Measurements from ENCODE around the gene PTPN22.

Gene PTPN22

GRCh38 chr1:113887402-113888175, 16.1 kb upstream of the PTPN22 start, which contains the start of gene BCL2L15:
BCL2L15 (minus strand) TSS chr1:113887581; CDS start chr1:113887375, 206 bp downstream.
- in situ Hi-C loops (cut with HindIII; ENCODE audit: low sequenced_read_pairs): no loop called here

GRCh38 chr1:113886417-113887401, 15.2 kb upstream of the PTPN22 start:
- in situ Hi-C loops (cut with HindIII; ENCODE audit: low sequenced_read_pairs): no loop called here

DNA sequence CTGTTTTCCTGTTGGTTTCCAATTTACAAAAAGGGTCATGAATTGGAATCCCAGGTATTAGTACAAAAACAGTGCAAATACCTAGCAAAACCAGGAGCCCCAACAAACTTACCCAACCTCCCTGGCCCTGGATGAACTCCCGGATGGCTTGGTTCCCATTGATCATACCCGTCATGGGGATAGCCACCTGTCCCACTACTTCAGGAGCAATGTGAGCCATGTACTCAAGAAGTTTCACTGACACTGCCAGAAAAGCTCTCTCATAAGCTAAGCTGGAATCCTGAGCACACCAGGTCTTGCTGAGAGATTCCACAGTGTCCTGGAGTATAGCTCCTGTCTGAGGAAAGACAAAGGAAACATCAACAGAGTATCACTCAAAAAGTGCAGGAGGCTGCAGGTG, 10.1 kb upstream of the PTPN22 start:
- in situ Hi-C loops (cut with HindIII; ENCODE audit: low sequenced_read_pairs): no loop called here

- in situ Hi-C loops (cut with HindIII; ENCODE audit: low sequenced_read_pairs): no loop called here
Measured at GRCh38 chr1:113879739-113880038, 8.2 kb upstream of the PTPN22 start.

DNA sequence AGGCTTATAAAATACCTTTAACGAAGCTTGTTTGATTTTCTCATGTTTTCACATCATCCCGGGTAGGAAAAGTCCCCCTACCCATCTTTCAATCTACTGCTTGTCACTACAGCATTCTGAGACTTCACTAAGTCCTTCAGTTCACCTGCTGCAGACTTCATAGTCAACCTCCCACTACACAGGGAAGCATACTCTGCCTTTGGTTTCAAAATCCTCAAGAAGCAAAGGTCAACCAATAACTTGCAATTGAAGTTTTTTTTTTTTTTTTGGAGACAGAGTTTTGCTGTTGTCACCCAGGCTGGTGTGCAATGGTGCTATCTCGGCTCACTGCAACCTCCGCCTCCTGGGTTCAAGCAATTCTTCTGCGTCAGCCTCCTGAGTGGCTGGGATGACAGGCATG, 4.7 kb upstream of the PTPN22 start:
- in situ Hi-C loops (cut with HindIII; ENCODE audit: low sequenced_read_pairs): no loop called here

DNA sequence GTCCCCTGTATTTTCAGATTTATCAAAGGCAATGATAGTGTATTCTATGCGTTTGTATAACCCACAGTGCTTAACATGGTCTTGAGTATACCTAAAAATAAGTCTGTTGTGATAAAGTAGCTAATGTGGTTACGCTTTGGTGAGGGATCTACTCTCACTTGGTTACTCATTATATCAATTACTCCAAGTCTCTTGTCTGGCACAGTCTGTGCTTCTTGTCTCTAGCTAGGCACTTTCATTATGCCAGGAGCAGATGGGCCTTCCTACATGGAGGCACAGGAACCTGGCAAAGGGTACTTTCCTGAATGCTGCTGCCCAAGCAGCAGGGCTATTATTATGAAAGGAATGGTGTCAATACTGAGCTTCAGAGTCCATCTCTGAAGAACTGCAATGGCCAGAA, 4.2 kb upstream of the PTPN22 start:
- in situ Hi-C loops (cut with HindIII; ENCODE audit: low sequenced_read_pairs): no loop called here

GRCh38 chr1:113874012-113874879, 2.7 kb upstream of the PTPN22 start:
- in situ Hi-C loops (cut with HindIII; ENCODE audit: low sequenced_read_pairs): no loop called here

- in situ Hi-C loops (cut with HindIII; ENCODE audit: low sequenced_read_pairs): no loop called here
Measured at GRCh38 chr1:113872219-113872935, 865 bp upstream of the PTPN22 start.

DNA sequence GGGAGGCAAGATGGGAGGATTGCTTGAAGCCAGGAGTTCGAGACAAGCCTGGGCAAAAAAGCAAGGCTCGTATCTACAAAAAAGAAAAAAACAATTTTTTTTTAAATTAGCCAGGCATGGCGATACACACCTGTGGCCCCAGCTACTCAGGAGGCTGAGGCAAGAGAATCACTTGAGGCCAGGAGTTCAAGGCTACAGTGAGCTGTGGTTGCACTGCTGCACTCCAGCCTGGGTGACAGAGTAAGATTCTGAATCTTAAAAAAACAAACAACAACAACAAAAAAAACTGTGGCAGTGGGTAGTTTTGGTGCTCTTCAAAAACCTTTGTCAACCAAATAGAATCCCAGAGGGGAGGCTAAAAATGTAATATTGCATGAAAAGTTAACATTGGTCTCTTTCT, 734 bp downstream of the PTPN22 start:
- in situ Hi-C loops (cut with HindIII; ENCODE audit: low sequenced_read_pairs): no loop called here

- in situ Hi-C loops (cut with HindIII; ENCODE audit: low sequenced_read_pairs): no loop called here
Measured at GRCh38 chr1:113868387-113869083, 3.0 kb downstream of the PTPN22 start.

- in situ Hi-C loops (cut with HindIII; ENCODE audit: low sequenced_read_pairs): loop anchor here (5.0 kb wide), 1 partner anchor 86 kb away; no protein-coding TSS in a partner anchor
Measured at GRCh38 chr1:113861641-113862040, 9.9 kb downstream of the PTPN22 start.

DNA sequence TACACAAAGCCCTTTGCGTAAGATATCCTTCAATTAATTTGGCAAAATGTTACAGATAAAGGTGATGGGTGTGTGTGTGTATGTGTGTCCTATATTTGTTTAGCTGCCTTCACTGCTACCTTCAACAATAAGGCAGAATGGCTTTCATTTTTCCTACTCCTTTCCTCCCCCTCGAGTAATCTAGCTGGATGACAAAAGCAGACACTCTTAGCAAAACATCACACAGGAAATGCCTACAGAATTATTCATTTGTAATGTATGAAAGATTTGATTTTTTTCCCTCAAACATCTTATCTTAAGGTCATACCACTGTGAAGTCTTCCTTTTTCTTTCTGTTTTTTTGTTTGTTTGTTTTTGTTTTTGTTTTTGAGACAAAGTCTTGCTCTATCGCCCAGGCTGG, 10.6 kb downstream of the PTPN22 start:
- in situ Hi-C loops (cut with HindIII; ENCODE audit: low sequenced_read_pairs): loop anchor here (5.0 kb wide), 1 partner anchor 86 kb away; no protein-coding TSS in a partner anchor

GRCh38 chr1:113859478-113860175, 11.9 kb downstream of the PTPN22 start:
- in situ Hi-C loops (cut with HindIII; ENCODE audit: low sequenced_read_pairs): loop anchor here (5.0 kb wide), 1 partner anchor 88 kb away; no protein-coding TSS in a partner anchor

- in situ Hi-C loops (cut with HindIII; ENCODE audit: low sequenced_read_pairs): no loop called here
Measured at GRCh38 chr1:113858982-113859381, 12.5 kb downstream of the PTPN22 start.

DNA sequence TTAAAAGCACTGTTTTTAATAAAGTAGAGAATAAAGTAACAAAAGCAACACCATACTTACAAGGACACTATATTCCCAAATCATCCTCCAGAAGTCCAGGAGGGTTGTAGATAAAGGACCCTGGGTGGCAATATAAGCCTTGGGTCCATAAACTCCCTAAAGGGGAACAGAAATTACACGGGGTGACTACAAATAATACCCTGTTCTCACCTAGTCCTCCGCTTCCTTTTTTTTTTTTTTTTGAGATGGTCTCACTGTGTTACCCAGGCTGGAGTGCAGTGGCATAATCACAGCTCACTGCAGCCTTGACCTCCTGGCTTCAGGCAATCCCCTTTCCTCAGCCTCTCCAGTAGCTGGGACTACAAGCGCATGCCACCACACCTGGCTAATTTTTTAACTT, 13.1 kb downstream of the PTPN22 start:
- in situ Hi-C loops (cut with HindIII; ENCODE audit: low sequenced_read_pairs): no loop called here

- in situ Hi-C loops (cut with HindIII; ENCODE audit: low sequenced_read_pairs): no loop called here
Measured at GRCh38 chr1:113857776-113858175, 13.7 kb downstream of the PTPN22 start.

DNA sequence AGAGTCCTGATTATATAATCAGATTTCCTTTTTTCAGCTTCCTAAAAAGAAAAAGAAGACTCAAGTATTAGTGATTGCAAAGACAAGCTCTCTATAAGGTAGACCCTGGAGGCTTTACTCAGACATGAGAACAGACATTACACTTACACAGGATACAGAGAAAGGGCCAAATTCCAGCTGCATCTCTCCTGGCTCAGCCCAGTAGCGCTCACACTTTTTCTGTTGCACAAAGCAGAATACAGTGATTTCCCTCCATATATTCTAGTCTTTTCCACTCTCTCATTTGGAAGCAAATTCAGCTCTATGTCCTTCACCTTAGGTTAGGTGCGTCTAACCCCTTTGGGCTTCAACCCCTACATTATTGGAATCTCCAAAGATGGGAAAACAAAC, 15.1 kb downstream of the PTPN22 start:
- in situ Hi-C loops (cut with HindIII; ENCODE audit: low sequenced_read_pairs): no loop called here

DNA sequence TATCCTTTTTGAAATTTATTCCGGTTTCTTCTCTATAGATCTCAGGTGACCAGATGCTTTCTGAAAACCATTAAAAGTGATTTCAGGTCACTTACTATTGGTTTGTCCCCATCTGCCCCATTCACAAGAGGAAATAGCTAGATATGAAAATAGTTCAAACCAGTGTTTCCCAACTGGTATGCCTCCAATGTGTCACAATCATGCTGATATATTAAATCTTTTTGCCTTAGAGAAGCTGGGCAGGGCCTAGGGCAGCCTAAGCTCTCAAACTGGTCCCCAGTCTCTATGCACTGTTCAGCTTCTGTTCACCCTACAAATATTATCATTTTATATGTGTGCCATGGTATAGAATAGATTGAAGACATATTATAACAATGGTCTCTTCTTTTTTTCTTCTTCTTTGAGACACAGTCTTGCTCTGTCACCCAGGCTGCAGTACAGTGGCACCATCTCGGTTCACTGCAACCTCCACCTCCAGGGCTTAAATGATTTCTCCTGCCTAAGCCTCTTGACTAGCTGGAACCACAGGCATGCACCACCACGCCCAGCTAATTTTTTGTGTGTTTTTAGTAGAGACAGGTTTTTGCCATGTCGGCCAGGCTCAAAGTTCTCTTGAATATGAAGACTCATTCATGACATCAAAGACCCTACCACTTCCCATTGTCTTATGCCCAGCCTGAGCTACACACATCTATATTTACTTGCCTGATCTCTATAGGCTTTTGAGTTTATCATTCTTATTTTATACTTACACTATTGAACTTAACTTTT, 15.7 kb downstream of the PTPN22 start:
- in situ Hi-C loops (cut with HindIII; ENCODE audit: low sequenced_read_pairs): no loop called here

All from endothelial cell of hepatic sinusoid (primary cell).